HG03439 (cell line): ENCODE data around the gene WRAP53.

Experiments
- ATAC-seq: cut with Tn5 transposase; IDR thresholded peaks from one replicate; pipeline ENCODE4 v1.9.1; 2021; ENCODE audit warnings: mild to moderate bottlenecking, moderate library complexity; ENCODE audit not compliant: unreplicated experiment

The WRAP53 gene

DNA sequence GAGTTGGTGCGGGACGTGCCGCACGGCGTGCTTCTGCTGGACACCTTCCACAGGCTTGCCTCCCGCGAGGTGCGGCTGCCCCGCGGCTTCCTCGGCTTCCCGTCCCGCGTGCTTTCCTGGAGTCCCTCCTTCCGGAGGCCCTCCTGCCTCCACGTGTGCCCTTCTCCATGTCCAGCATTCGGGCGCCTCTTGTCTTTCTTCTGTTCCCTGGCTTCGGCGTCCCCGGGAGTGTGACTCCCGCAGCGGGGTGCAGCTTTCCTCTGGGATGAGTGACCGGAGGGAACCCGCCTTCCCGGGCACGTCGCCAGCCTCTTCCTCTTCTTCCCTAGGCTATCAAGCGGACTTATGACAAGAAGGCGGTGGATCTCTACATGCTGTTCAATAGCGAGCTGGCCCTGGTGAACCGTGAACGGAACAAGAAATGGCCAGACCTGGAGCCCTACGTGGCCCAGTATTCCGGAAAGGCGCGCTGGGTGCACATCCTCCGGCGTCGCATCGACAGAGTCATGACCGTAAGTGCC is 52.3 kb downstream of the WRAP53 start:
- ATAC-seq, result no peak

DNA sequence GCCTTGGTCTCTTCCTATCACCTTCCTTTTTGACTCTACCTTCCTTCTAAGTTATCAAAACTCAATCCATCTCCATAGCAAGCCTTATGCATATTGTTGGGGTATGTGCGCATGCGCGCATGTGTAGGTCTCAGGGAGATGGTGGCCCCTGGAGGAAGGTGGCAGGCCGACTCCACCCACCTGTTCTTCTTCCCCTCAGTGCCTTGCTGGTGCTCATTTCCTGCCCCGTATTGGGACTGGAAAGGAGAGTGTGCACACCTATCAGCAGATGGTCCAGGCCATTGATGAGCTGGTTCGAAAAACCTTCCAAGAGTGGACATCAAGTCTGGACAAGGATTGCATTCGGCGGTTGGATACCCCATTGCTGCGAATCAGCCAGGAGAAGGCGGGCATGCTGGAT is 54.5 kb downstream of the WRAP53 start:
- ATAC-seq, result no peak

DNA sequence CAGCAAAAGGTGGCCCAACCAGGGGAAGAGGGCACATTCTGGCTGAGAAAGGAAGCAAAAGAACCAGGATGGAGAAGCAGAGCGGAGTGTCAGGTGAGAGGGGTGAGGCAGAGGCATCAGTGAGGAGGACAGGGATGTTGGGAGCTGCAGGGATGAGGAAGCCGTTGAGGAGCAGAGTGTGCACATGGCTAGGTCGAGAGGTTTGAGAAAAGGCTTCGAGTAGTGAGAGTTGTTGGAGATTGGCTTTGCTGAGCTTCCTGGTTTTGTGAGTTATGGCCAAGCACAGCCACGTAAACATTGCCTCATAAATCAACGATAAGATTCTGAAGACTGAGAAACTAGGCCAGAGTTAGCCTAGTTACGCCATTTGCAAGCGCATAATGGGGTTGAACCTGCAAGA is 56.1 kb downstream of the WRAP53 start:
- ATAC-seq, result no peak

DNA sequence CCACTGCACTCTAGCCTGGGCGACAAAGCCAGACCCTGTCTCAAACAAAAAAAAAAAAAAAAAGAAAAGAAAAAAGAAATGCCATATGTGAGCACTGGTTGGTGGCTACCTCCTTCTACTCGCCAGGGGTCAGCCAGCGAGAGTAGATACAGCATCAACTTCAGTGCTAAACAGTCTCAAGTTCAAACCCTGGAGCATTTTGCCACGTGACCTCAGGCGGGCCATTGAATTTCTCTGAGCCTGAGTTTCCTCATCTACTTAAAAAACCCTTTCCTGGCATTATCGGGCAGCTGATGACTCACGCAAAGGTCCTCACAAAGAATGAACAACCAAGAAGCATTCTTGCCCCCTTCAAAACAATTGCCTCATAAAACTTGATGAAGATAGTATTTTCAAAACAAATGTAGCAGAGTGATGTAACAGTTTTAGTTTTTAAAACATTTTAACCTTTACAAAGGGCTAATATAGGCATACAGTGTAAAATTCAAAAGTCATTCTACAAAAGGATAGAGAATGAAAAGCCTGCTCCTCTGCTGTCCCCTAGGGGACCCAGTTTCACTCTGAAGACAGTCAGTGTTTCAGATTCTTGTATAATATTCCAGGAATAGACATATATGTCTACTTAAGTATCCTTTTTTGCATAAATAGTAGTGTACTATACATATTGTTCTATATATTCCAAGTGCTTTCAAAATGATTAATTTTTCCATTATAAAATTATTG is 57.6 kb downstream of the WRAP53 start:
- no peak for ATAC-seq

DNA sequence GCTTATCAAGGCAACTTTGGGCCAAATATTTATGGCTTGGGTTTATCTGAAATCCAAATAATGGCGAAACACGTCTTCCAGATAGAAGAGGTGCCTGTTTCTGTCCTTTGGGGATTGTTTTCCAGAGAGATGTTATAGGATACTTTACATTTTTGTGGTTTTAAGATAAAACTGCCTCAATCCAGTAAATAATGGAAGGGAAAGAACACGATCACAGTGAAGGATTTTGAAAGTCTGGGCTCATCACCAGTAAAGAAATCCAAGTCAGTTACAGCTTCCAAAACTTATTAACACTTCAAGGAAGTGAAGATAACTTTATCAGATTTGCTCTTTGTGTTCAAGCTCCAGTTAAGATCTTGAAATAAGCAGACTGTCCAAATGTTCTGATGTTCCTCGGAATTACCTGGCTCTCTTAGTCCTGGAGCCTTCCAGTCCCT is 59.4 kb downstream of the WRAP53 start:
- ATAC-seq, result no peak

DNA sequence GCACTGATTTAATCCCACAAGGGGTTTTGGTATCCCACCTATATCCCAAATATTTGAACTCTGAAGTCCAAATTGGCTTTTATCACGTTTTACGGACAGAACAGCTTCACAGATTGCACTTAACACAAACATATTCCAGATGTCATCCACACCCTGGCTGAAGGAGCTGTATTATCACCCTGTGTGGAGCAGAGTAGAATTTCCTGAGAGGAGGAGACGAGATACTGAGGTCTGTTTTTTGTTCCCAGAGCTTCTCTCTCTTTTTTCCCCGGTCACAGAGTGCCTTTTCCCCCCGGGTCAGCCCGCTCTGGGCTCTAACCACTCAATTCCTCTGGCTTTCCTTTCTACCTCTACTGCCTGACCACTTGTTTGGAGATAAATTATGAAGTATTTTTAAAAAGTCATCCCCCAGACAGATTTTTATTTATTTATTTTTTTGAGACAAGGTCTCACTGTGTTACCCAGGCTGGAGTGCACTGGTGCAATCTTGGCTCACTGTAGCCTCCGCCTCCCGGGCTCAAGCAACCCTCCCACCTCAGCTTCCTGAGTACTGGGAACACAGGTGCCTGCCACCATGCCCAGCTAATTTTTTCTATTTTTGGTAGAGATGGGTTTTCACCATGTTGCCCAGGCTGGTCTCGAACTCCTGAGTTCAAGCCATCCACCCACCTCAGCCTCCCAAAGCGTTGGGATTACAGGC is 59.9 kb downstream of the WRAP53 start:
- ATAC-seq, result no peak

- no peak for ATAC-seq
These were observed 62.1 kb downstream of the WRAP53 start for GRCh38 chr17:7750321-7750821.
